Caco-2 (cell line): ENCODE data around the gene ACOT6. TPM values are rescaled to one million over a fixed set of nuclear protein-coding genes. Genes with fewer than 3 reads are reported as not detected.
"Not testable (repeated sequence)": the region's sequence is repeated elsewhere in the genome, so short reads cannot be mapped to it uniquely, and the experiment has no call there.

ENCODE experiments used
- BruUV-seq: library from RNA; stranded (reverse); fragments of 400-500 nt; replicated peaks from 2 replicates; lab custom pipeline; 2021; lab: Mats Ljungman, UMichigan
- CTCF ChIA-PET: fragments of 300-600 bp; sonication (Branson Sonifier 250); formaldehyde crosslinking; loops from one replicate; lab custom pipeline; 2022; ENCODE audit warnings: antibody characterized with exemption; lab: Charles Lee
- POLR2A ChIA-PET: fragments of 300-600 bp; sonication (Branson Sonifier 250); formaldehyde crosslinking; loops from one replicate; lab custom pipeline; 2022; ENCODE audit warnings: antibody characterized with exemption; lab: Charles Lee
- DNase-seq, 2 experiments: peaks; one replicate each; pipeline versions ENCODE4 v3.0.0 to v3.0.0-alpha.2; 2020 to 2022
- H3K27me3 ChIP-seq: replicated peaks from 2 replicates; pipeline ENCODE4 v1.6.0; 2011; ENCODE audit warnings: low read length; ENCODE audit not compliant: control insufficient read depth, insufficient read depth
- H3K36me3 ChIP-seq: 2 replicates; pipeline ENCODE4 v1.5.1; 2011; ENCODE audit warnings: low read length; ENCODE audit not compliant: control insufficient read depth, insufficient read depth
- H3K4me1 ChIP-seq: fragments of 250-450 bp; sonication (Bioruptor Pico); 2 replicates; pipeline ENCODE4 v1.5.1; 2020; ENCODE audit warnings: mild to moderate bottlenecking
- H3K4me3 ChIP-seq: 2 replicates; pipeline ENCODE4 v1.5.1; 2011; ENCODE audit warnings: low read depth, mild to moderate bottlenecking, control low read depth, low read length
- H3K9me3 ChIP-seq: fragments of 250-450 bp; sonication (Bioruptor Pico); 2 replicates; pipeline ENCODE4 v1.5.1; 2020; ENCODE audit warnings: mild to moderate bottlenecking, moderate library complexity
- H3K27ac Mint-ChIP-seq: one replicate; pipeline ENCODE4 v1.8.0; 2022; ENCODE audit warnings: mixed read lengths; ENCODE audit not compliant: unreplicated experiment
- H3K27me3 Mint-ChIP-seq: one replicate; pipeline ENCODE4 v1.8.0; 2022; ENCODE audit warnings: mixed read lengths; ENCODE audit not compliant: insufficient read depth, unreplicated experiment
- H3K36me3 Mint-ChIP-seq: one replicate; pipeline ENCODE4 v1.8.0; 2022; ENCODE audit warnings: mild to moderate bottlenecking, mixed read lengths; ENCODE audit not compliant: insufficient read depth, unreplicated experiment
- H3K4me1 Mint-ChIP-seq: one replicate; pipeline ENCODE4 v1.8.0; 2022; ENCODE audit warnings: low read depth, mixed read lengths; ENCODE audit not compliant: unreplicated experiment
- H3K4me3 Mint-ChIP-seq: one replicate; pipeline ENCODE4 v1.8.0; 2022; ENCODE audit warnings: mild to moderate bottlenecking, moderate library complexity, mixed read lengths; ENCODE audit not compliant: unreplicated experiment
- H3K9me3 Mint-ChIP-seq: one replicate; pipeline ENCODE4 v1.8.0; 2022; ENCODE audit warnings: mixed read lengths; ENCODE audit not compliant: unreplicated experiment
- CTCF ChIP-seq, 2 experiments: fragments of 200-600 bp in 1 of 2; IDR thresholded peaks; 1 replicate in 1 of 2; 2 replicates in 1 of 2; pipeline versions ENCODE4 v1.5.1 to v1.8.0; 2011 to 2022; ENCODE audit warnings: antibody characterized with exemption in 1 of 2, control low read depth in 1 of 2, inconsistent platforms in 1 of 2, low read depth in 1 of 2, low read length in 1 of 2, mild to moderate bottlenecking in 1 of 2, moderate library complexity in 1 of 2; ENCODE audit not compliant: insufficient read depth in 1 of 2, severe bottlenecking in 1 of 2, unreplicated experiment in 1 of 2
- intact Hi-C: fragments of 100-400 bp; cut with micrococcal nuclease; formaldehyde crosslinking; loops from one replicate; pipeline ENCODE4 v1.10.0; 2022; ENCODE audit not compliant: unreplicated experiment
- total RNA-seq: library from RNA; stranded (reverse); gene quantifications from 2 replicates; pipeline ENCODE4 v1.2.3, GENCODE V29; 2022

ACOT6 gene
- total RNA-seq, 1 experiment from 2014 or later, result not detected

DNA sequence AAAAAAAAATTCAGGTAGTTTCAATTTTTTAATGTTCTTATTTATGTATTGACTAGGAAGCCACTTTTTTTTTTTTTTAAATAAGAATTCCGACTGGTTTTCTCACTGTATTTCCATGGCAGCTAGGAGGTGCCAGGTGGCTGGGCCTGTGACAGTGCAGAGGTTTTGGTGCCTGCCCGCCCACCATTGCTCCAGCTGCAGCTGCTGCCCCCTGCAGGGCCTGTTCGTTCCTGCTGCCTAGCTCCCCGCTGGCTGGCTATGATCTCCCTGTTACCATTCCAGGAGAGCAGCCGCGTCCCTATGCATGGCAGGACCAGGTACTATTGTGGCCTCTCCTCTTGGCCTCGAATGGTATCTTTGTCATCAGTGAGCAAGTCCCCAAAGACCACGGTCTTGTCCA, 41.4 kb upstream of the ACOT6 start:
- POLR2A ChIA-PET, result interaction anchor here (0.7 kb wide), 3 partner anchors 170 to 512 kb away, joined by 4 to 13 read pairs (median 4); partner anchors contain the start of genes COQ6 and FAM161B
- H3K27me3 Mint-ChIP-seq, result not testable (repeated sequence)

DNA sequence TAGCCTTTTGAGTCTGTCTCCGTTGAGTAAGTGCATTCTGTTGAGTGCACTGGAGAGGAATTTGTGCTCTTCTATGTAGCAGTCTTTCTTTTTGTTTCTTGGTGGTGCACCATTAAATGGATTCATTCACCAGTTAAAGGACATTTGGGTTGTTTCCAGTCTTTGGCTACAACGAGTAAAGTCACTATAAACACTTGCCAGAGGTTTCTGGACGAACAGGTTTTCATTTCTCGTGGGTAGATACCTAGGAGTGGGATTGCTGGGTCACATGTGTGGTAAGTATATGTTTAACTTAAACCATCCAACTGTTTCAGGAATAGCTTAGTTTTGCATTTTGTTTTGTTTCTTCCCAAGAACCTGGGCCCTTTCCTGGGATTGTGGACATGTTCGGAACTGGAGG, 39.3 kb upstream of the ACOT6 start:
- peaks cover 37% of the 10 kb centered on the region for H3K36me3 Mint-ChIP-seq
- BruUV-seq, DNase-seq, H3K27me3 ChIP-seq, H3K4me1 Mint-ChIP-seq, POLR2A ChIA-PET, H3K9me3 Mint-ChIP-seq, H3K27ac Mint-ChIP-seq, H3K9me3 ChIP-seq, H3K4me3 Mint-ChIP-seq, H3K4me1 ChIP-seq, H3K36me3 ChIP-seq, H3K4me3 ChIP-seq, H3K27me3 Mint-ChIP-seq: not testable (repeated sequence)
- intact Hi-C loops, result loop anchor here (10.0 kb wide), 1 partner anchor 62 kb away; no protein-coding TSS in a partner anchor
- CTCF ChIA-PET, result interaction anchor here (0.6 kb wide), 1 partner anchor 37 kb away, joined by 3 read pairs; no protein-coding TSS in a partner anchor

More for the DNA sequence above, 41.4 kb upstream of the ACOT6 start:
- not testable (repeated sequence) for H3K4me3 Mint-ChIP-seq, BruUV-seq, H3K4me3 ChIP-seq, H3K27me3 ChIP-seq, H3K9me3 Mint-ChIP-seq, H3K9me3 ChIP-seq, H3K4me1 Mint-ChIP-seq, H3K36me3 ChIP-seq, H3K27ac Mint-ChIP-seq
- H3K4me1 ChIP-seq, result peaks cover 11% of the 10 kb centered on the region
- peak; percentile 59 to 64 for TF ChIP-seq CTCF (IDR thresholded peaks at IDR 0.05; ENCODE audit: insufficient read depth in 1 of 2, low read depth in 1 of 2, low read length in 1 of 2, severe bottlenecking in 1 of 2, unreplicated experiment in 1 of 2)
- DNase-seq, result peak; percentile 68 to 80
- CTCF ChIA-PET, result interaction anchor here (0.6 to 1.8 kb wide), 7 partner anchors 22 to 63 kb away, joined by 4 to 11 read pairs (median 7); partner anchors contain the start of gene ACOT1
- H3K36me3 Mint-ChIP-seq, result peaks cover 36% of the 10 kb centered on the region
- intact Hi-C loops, result loop anchor here (10.0 kb wide), 1 partner anchor 64 kb away; no protein-coding TSS in a partner anchor

- H3K9me3 Mint-ChIP-seq, H3K36me3 ChIP-seq, H3K4me1 ChIP-seq, H3K27ac Mint-ChIP-seq, H3K4me1 Mint-ChIP-seq, H3K9me3 ChIP-seq, H3K4me3 ChIP-seq, DNase-seq, BruUV-seq, H3K27me3 ChIP-seq, POLR2A ChIA-PET, H3K4me3 Mint-ChIP-seq, H3K27me3 Mint-ChIP-seq: not testable (repeated sequence)
- H3K36me3 Mint-ChIP-seq, result peaks cover 40% of the 10 kb centered on the region
- CTCF ChIA-PET, result interaction anchor here (0.6 kb wide), 1 partner anchor 38 kb away, joined by 3 read pairs; no protein-coding TSS in a partner anchor
- intact Hi-C loops, result loop anchor here (10.0 kb wide), 1 partner anchor 61 kb away; no protein-coding TSS in a partner anchor
Observed at GRCh38 chr14:73573740-73574139, 38.6 kb upstream of the ACOT6 start.

GRCh38 chr14:73574251-73574650, 38.1 kb upstream of the ACOT6 start:
- H3K4me1 Mint-ChIP-seq, H3K9me3 ChIP-seq, H3K27me3 ChIP-seq, DNase-seq, H3K36me3 ChIP-seq, H3K27ac Mint-ChIP-seq, POLR2A ChIA-PET, BruUV-seq, H3K27me3 Mint-ChIP-seq, H3K9me3 Mint-ChIP-seq, H3K4me1 ChIP-seq, H3K4me3 ChIP-seq, CTCF ChIA-PET, H3K4me3 Mint-ChIP-seq: not testable (repeated sequence)
- H3K36me3 Mint-ChIP-seq, result peaks cover 42% of the 10 kb centered on the region
- intact Hi-C loops, result loop anchor here (10.0 kb wide), 1 partner anchor 61 kb away; no protein-coding TSS in a partner anchor
